ENCODE measurements around the gene ARHGAP25.

ARHGAP25 gene

DNA sequence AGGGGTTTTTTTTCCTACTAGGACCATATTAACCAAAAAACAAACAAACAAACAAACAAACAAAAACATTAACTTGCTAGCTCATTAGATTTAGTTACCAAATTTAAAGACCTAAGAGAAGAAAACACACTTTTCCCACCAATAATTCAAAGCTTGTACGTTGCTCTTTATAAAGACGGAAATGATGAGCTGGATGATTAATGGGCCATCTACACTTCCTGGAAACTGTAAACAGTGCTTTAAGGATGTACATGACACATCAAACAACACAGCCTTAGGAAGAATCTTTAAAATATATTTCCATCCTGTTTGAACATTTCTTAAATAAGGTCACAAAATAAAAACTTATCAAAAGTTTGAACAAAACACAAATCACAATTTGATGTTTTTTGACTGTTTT, 135.6 kb downstream of the ARHGAP25 start:
- no peak for DNase-seq

DNA sequence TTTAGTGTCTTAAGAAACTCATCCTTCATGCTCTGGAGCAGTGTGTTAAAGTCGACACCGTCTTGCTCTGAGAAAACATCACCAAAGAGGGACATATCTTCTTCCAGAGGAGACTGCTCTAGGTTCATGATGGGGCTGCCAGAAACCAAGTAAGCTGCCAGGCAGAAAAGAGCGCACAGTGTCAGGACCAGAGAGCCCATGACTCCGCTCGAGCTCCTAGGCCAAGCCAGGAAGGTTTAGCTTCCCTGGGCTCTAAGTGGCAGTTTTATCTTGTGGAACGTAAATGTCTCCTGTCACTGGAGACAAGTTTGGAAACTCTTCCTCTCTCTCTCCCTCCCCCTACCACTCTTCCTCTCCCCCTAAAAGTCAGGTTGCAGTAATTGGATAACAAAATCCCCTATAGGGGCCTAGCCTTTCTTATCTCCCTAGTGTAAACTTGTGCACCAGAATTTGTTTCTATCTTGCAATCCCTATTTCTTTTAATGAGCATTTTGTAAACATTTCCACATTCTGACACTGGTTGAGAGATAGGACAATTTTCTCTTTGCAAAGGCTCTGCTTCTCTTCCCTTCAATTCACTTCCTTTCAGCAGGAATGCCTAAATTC, 136.7 kb downstream of the ARHGAP25 start, which contains the start of gene BMP10:
Gene BMP10 (minus strand): TSS at position 239 of the 606 bp plus-strand sequence. CDS start 39 bp downstream, at position 200.
- DNase-seq, result no peak

Data from CD4-positive, alpha-beta T cell treated with Interferon alpha-2 for 1 hour (primary cell).